ENCODE results near the gene CDH1.
A peak's percentile ranks its signal among the peaks of the same experiment; 100 is the strongest.
"Not testable (repeated sequence)": the region's sequence is repeated elsewhere in the genome, so short reads cannot be mapped to it uniquely, and the experiment has no call there.

The CDH1 gene

DNA sequence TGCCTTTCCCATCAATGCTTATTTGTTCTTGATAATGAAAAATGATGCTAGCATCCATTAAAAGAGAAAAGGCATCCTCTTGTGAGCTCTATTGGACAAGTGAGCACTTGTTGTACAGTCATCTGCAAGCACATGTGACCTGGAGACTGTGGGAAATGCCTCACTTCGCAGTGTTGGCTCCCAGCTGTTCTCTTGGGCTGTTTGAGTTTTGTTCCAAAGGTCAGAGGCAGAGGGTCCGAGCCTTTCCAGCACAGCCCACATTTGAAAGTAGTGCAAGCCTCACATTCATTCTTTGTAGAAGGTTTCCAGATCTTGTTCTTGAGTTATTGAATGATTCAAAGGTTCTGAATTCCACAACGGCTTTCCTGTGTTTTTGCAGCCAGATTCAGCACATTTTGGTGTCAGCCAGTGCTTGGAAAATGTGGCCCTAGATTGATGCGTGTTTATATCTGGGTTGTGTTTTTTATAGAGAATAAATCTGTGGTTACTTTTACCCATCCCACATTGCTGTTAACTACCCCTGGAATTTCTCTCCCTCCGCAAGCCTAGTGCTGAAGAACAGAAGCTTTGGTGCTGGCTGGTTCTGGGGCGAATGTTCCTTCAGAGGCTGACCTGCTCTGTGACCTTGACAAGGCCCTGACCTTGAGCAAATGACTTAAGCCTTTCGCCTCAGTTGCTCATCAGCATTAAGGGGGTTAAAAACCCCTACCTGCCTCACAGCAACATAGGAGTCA, 49.8 kb downstream of the CDH1 start:
- FAIRE-seq (no peak), DNase-seq (ENCODE audit: insufficient read length, low spot score) (no peak)

DNA sequence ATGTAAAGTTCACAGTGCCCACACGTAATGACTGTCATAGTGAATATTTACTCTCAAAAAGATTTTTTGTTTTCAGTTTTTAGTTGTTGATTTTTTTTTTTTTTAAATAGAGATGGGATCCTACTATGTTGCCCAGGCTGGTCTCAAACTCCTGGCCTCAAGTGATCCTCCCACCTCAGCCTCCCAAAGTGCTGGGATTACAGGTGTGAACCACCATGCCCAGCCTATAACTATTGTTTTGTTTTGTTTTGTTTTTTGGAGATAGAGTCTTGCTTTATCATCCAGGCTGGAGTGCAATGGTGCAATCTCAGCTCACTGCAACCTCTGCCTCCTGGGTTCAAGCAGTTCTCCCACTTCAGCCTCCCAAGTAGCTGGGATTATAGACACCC, 50.3 kb downstream of the CDH1 start:
- not testable (repeated sequence) for FAIRE-seq; DNase-seq (ENCODE audit: insufficient read length, low spot score)

DNA sequence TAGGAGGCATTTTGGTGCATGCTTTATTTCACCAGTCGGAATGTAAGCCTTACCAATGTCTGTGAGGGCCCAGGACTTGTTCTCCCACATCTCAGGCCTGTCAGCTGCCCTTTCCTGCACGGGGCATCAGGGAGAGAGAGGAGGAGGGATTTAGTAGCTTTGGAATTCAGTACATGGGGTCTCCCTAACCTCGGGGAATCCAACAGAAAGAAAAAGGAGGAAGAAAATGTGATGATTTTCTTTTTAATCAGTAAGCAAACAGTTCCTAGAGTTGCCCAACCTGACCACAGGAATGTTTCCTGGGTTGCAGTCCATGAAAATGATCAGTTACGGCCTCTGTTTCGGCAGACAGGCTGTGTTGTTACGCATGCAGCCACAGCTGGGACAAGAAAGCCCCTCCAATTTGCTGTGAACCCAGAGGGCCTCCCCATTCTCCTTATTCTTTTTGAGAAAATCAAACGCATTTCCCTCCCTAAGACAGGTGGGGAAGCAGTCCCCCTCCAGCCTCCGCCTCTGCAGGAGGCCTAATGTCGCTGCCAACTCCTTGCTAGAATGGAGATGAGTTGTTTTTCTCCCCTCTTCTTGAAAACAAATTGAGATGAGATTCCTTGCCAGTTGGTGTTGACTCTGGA, 53.2 kb downstream of the CDH1 start:
- no peak for FAIRE-seq

DNA sequence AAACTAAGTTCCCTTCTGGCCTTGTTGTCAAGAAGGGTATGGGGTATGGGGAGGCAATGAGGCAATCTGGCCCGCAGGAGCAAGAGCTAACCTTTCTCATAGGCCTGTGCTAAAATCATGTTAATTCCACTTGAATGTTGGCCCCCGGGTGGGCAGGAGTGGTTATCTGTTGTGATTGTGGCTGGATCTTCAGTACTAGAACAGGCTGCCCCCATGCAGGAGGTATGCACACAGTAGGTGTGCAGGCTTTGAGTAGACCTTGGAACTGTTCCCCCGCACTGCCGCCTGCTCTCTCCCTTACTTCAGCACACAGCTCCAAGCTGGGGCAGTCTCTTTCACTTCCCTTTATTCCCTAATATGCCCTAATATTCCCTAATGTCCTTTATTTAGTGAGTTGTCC, 53.9 kb downstream of the CDH1 start:
- no peak for FAIRE-seq
- no peak for DNase-seq (ENCODE audit: insufficient read length, low spot score)

More for the DNA sequence above, 53.2 kb downstream of the CDH1 start:
- no peak for DNase-seq (ENCODE audit: insufficient read length, low spot score)

DNA sequence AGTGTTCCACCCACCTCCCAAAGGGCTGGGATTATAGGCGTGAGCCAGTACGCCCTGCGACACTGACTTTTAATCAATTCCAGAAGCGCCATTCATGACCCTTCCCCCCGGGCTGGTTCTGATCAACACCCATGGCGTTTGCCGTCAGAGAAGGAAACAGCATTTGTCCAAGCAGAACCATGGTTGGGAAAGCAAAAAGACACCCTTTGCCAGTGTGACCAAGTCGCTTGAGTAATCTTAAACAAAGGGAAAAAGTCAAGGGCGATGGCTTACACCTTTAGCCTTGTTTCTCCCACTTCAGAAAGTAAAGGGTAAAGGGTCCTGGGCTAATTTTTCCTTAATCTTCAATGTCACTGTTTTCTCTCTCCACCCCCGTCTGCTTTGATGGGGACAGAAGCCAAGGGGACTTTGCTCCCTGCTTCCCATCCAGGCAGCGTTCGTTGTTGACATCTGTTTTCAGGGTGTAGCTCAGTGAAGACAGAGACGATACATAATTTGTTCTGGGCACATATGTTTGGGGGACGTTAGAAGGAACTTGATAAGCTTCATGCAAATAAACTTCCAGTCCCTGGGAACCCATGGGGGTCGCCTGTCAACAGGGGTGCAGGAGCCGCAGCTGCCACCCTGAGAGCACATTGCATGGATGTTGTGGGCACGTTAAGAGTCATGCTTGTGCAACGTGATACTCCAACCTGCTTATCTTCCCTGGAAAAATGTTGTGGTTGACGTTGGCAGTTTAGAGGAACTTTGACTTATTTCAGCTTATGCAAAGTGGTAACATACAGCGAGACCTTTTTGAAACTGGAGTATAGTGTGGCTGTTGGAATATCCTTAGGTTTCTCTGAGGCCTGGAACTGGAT, 55.6 kb downstream of the CDH1 start:
- DNase-seq (ENCODE audit: insufficient read length, low spot score) (no peak), FAIRE-seq (no peak)

DNA sequence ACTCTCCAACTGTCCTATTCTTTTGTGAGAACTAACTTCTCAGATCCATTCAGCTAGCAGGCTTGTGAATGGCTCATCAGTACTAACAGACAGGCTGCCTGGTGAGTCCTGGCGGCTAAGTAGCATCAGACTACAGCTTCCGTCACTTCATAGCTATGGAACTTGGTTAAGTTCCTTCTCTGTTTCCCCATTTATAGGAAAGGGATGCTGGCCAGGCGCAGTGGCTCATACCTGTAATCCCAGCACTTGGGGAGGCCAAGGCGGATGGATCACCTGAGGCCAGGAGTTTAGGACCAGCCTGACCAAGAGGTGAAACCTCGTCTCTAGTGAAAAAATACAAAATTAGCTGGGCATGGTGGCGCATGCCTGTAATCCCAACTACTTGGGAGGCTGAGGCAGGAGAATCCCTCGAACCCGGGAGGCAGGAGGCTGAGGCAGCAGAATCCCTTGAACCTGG, 56.3 kb downstream of the CDH1 start:
- FAIRE-seq = no peak
- DNase-seq (ENCODE audit: insufficient read length, low spot score) = no peak

DNA sequence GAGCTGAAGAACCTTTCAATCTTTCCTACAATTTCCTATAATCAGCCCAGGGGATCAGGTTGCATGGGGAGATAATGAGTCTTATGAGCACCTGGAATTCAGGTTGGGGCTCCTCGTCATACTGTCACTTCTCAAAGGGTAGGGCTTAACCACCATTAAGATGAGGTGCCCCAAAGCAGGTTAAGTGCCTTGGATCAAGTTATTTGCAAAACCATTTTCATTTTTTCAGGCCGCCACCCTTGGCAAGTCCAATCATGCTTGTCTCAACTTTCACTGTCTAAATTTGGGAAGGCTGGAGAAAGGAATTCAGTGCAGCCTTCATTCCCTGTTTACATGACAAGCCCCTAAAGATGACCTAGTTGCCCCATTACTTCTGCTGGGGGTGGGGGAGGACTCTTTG, 61.3 kb downstream of the CDH1 start:
- DNase-seq (ENCODE audit: insufficient read length, low spot score) (no peak), FAIRE-seq (no peak)

DNA sequence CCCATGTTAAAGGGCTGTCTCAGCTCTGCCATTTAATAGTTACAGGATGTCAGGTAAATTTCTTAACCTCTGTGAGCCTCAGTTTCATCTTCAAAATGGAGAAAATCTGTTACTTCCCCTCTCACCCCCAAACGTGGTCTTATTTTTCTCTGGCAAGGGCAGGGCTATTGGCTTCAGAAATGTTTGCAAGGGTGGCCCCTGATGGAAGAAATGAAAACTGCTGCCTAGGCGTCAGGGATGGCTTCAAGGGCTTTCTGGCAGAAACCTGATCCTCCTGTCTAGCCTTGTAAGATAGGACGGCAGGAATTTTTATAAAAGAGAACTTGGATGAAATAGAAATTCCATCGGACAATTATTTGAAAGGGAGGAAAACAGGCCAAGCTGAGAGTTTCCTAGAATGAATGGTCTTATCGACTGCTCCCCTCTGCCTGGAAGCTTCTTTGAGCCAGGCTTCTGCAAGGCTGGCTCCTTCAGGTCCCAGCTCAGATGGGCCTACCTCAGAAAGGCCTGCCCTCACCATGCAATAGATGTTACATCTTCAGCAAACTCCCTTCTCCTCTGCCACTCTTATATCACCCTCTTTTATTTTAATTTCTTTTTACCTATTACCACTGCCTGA, 63.3 kb downstream of the CDH1 start:
- DNase-seq (ENCODE audit: insufficient read length, low spot score) = peak; percentile 59
- peak; percentile 87 for FAIRE-seq

DNA sequence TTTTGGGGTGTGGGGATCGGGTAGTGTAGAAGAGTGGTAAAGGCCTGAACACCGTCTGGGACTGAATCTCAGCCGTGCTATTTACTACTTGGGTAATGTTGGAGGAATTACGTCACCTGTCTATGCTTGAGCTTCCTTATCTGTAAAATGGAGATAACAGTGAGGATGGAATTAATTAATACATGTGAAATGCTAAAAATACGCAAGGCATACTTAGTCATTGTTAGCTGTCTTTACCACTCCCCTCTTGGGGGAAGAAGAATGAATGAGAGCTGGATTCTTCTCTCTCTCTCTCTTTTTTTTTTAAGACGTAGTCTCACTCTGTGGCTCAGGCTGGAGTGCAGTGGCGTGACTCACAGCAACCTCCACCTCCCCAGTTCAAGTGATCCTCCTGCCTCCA, 65.1 kb downstream of the CDH1 start:
- no peak for FAIRE-seq
- no peak for DNase-seq (ENCODE audit: insufficient read length, low spot score)

DNA sequence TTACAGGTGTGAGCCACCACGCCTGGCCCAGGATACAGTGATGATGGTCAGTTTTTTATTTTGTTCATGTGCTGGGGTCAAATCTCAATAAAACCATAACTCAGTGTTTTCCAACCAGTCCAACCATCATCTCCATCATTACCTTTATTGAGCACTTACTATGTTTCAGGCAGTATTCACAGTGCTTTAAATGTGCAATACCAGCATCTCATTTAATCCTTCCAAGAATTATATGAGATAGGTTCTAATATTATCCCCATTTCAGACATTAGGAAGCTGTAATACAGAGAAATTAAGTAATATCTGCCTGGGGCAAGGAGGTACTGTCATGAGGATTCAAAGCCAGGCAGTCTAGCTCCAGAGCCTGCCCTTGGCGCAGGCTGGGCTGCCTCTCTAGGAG, 69.3 kb downstream of the CDH1 start:
- DNase-seq (ENCODE audit: insufficient read length, low spot score) = no peak
- FAIRE-seq = no peak

DNA sequence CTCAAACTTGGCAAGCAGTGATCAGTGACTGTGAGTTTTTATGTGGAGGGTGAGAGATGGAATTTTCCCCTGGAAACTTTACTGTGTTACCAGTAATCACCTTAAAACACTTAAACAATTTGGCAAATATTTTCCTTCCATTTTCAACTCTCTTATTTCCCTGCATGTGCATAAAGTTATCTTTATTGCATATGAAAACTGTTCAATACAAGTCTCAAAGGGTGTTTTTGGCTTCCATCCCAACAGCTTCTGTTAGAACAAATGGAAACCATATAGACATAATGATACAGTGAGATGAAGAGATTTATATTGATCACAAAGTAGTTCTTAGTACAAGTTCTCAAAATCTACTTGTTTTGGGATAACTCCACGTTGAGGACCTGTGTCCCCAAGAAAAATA, 69.9 kb downstream of the CDH1 start:
- no peak for DNase-seq (ENCODE audit: insufficient read length, low spot score)
- FAIRE-seq = no peak

DNA sequence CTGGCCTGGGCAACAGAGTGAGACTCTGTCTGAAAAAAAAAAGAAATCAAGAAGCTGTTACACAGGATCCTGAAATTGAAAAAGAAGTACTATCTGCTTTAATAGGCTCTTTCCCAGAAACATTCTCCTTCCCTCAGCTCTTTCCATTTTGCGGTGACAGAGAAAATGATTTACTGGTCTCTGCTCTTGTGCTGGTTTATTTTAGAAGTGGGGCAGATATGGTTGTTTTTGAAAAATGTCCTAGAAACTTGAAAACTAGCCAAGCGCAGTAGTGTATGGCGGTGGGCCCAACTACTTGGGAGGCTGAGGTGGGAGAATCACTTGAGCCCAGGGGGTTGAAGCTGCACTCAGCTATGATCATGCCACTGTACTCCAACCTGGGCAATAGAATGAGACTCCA, 77.4 kb downstream of the CDH1 start:
- FAIRE-seq (no peak), DNase-seq (ENCODE audit: insufficient read length, low spot score) (no peak)

DNA sequence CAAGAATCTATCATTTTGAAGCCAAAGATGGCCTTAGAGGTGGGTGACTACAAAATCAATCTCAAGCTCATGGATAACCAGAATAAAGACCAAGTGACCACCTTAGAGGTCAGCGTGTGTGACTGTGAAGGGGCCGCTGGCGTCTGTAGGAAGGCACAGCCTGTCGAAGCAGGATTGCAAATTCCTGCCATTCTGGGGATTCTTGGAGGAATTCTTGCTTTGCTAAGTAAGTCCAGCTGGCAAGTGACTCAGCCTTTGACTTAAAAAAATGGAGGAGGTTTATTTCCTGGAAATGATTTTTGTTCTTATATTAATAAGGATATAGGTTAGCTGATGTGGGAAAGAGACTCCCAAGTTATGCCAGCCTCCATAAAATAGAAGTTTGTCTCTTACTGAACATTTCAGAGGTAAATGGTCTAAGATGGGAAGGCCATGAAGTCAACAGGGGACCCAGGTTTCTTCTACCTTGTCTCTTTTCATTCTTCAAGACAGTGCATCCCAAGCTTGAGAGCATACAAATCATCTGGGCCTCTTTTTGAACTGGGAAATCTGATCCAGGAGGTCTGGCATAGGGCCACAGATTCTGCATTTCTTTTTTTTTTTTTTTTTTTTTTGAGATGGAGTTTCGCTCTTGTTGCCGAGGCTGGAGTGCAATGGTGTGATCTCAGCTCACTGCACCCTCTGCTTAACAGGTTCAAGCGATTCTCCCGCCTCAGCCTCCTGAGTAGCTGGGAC, 86.5 kb downstream of the CDH1 start:
- DNase-seq (ENCODE audit: insufficient read length, low spot score) = no peak
- no peak for FAIRE-seq

DNA sequence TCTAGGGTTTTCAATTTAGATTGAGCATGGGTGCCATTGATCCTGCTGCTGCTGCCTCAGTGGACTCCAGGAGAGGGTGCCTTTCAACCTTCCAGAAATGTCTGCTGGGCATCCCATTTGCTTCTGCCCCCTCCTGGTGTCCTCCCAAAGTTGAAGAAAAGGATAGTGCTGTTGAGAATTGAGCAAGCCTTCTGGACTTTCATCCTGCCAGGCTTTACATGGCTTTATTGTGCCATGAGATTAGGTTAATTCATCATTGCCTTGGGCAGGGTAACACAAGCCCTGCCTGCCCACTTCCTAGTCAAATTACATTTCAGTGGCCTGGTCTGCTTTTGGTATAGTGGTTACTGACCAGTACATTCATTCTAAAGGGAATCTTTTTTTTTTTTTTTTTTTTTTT, 88.3 kb downstream of the CDH1 start:
- DNase-seq (ENCODE audit: insufficient read length, low spot score) (no peak), FAIRE-seq (no peak)

DNA sequence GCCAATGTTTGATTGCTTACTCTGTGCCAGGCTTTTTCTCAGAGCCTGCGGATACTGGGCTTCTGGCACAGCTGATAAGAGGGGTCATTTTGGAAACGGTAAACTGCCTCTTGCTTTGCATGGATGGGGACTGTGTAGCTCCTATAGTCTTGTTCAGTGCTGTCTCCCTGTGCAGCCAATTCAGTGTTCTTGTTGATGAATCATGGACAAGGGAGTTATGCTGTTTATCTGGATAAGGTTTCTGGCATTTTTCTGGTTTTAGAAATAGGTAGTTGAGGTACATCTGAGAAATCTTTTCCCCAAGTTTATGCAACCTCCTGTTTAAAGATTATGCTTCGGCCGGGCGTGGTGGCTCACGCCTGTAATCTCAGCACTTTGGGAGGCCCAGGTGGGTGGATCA, 89.6 kb downstream of the CDH1 start:
- DNase-seq (ENCODE audit: insufficient read length, low spot score) (no peak), FAIRE-seq (no peak)

DNA sequence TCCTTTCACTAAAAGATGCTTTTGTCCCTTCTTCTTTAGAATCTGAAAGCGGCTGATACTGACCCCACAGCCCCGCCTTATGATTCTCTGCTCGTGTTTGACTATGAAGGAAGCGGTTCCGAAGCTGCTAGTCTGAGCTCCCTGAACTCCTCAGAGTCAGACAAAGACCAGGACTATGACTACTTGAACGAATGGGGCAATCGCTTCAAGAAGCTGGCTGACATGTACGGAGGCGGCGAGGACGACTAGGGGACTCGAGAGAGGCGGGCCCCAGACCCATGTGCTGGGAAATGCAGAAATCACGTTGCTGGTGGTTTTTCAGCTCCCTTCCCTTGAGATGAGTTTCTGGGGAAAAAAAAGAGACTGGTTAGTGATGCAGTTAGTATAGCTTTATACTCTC, 96.2 kb downstream of the CDH1 start:
- no peak for DNase-seq (ENCODE audit: insufficient read length, low spot score)
- FAIRE-seq = no peak

DNA sequence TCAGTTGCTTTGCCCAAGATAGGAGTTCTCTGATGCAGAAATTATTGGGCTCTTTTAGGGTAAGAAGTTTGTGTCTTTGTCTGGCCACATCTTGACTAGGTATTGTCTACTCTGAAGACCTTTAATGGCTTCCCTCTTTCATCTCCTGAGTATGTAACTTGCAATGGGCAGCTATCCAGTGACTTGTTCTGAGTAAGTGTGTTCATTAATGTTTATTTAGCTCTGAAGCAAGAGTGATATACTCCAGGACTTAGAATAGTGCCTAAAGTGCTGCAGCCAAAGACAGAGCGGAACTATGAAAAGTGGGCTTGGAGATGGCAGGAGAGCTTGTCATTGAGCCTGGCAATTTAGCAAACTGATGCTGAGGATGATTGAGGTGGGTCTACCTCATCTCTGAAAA, 97.5 kb downstream of the CDH1 start:
- no peak for FAIRE-seq
- no peak for DNase-seq (ENCODE audit: insufficient read length, low spot score)

DNA sequence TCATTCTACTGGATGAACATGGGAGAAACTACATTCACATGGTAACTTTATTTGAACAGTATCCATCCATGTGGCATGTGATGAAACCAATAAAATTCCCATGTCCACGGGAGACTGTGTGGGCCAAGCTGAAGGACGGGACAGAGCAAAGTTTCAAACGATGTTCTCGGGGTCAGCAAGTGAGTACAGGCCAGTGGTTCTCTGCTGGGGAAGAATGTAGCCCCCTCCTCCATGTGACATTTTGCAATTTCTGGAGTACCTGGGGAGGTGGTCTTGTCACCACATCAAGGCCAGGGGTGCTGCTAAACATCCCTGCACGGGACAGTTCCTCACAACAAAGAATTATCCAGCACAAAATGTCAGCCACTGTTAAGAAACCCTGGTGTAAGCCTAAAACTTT, 98.9 kb downstream of the CDH1 start:
- DNase-seq (ENCODE audit: insufficient read length, low spot score) = no peak

DNA sequence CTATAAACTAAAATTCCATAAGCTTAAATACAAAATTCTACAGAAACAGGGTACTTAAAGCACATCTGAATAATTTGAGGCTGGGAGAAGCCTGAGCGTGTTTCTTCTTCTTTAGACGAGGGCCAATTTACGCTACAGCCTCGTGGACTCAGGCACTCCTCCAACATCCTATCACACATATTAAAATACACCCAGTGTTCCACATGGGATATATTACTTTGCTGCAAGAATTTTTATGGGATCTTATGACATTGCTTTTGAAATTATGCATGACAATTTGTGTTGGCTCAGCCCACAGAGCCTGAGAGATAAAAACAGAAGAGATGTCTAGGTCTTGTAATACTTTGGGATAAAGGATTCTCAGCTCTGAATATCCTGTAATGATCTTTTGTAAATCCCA, 102.7 kb downstream of the CDH1 start:
- FAIRE-seq = no peak
- no peak for DNase-seq (ENCODE audit: insufficient read length, low spot score)

More for the DNA sequence above, 98.9 kb downstream of the CDH1 start:
- FAIRE-seq = no peak

DNA sequence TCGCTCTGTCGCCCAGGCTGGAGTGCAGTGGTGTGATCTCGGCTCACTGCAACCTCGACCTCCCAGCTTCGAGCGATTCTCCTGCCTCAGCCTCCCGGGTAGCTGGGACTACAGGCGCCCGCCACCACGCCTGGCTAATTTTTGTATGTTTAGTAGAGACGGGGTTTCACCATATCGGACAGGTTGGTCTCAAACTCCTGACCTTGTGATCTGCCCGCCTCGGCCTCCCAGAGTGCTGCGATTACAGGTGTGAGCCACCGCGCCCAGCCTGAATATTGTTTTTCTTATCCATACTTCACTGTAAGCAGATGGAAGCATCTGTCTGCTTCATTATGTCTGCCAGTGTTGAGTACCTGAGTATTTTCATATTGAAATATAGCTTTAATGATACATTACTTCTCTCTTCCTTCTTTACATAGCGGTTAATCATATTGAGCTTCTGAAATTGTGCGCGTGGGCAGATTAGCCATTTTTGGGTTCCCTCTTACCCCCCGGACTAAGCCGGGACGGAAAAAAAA, 105.9 kb downstream of the CDH1 start:
- not testable (repeated sequence) for DNase-seq (ENCODE audit: insufficient read length, low spot score); FAIRE-seq

All from GM19239 (cell line).